NOMO-1 (cell line): ENCODE data around the gene GALNT9.

Experiments used
- DNase-seq, 2 experiments: peaks; one replicate each; lab custom pipeline; 2025; ENCODE audit not compliant: unreplicated experiment in 2 of 2; lab: John Stamatoyannopoulos, UW

The GALNT9 gene

DNA sequence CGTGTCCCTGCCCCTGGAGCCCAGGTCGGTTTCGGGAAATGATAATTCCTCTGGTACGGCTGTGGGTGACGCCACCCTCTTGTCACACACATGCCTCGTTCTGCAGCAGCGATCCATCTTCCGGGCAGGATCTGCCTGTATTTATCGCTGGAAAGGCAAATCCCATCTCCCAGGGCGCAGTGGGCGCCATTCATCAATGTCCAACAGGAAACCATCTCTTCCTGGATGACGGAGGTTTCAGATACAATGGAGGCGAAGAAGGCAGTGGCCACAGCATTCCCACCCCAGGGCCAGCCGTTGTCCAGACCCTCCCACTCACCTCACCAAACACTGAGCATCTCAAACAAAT is 110.9 kb downstream of the GALNT9 start:
- DNase-seq, result no peak

DNA sequence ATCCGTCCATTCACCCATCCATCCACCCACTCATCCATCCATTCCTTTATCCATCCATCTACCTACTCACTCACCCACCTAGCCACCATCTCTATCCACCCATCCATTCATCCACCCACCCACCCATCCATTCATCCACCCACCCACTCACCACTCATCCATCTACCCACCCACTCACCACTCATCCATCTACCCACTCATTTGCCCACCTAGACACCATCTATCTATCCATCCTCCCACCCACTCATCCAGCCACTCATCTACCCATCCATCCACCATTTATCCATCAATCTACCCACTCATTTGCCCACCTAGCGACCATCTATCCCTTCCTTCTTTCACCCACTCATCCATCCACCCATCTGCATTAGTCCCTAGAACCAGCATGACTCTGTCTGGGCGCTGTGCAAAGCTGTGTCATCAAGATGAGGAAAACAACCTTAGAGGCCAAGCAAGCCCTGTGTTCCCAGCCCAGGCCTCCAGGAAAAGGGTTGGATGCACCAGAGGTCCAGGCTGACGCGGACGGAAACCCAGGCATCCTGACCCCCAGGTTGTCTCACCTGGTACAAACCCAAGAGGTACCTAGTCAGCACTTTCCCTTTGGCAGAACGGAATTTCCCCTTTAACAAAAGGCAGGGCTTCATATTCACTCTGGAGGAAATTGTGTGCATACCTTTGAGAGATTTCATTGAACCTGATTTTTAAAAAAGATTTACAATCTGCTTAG is 111.4 kb downstream of the GALNT9 start:
- no peak for DNase-seq

DNA sequence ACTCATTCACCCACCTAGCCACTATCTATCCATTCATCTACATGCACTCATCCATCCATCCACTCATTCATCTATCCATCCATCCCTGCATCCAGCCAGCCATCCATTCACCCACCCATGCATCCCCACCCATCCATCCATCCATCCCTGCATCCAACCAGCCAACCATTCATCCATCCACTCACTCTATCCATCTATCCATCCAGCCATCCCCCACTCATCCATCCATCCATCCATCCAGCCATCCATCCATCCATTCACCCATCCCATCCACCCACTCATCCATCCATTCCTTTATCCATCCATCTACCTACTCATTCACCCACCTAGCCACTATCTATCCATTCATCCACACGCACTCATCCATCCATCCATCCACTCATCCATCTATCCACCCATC is 112.0 kb downstream of the GALNT9 start:
- no peak for DNase-seq

DNA sequence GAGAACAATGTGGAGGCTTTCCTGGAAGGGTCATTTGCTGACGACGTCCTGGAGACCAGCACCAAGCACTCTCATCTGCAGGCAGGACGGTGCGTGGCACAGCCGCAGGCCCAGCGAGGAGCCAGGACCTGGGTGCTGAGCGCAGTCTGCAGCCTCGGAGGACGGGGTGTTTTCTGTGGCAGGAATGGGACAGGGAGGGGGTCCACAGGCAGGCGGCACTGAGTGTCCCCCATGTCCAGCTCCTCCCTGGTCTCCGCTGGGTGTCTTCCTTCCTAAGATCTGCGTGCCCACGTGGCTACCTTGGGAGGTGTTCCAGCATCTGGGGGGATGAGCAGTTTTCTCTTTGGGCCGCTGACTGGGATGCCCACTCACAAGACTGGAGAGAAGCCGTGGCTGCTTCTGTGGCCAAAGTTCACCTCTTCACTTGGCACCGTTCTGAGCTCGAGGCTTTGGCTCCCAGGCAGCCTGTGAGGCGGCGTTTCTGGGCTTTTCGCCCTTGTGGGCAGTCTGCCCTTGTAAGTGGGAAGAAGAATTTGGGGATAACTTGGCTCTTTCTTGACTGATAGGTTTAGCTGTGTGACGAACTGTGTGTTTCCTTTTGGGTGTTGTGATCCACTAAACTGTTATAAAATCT is 112.9 kb downstream of the GALNT9 start:
- DNase-seq, result no peak

DNA sequence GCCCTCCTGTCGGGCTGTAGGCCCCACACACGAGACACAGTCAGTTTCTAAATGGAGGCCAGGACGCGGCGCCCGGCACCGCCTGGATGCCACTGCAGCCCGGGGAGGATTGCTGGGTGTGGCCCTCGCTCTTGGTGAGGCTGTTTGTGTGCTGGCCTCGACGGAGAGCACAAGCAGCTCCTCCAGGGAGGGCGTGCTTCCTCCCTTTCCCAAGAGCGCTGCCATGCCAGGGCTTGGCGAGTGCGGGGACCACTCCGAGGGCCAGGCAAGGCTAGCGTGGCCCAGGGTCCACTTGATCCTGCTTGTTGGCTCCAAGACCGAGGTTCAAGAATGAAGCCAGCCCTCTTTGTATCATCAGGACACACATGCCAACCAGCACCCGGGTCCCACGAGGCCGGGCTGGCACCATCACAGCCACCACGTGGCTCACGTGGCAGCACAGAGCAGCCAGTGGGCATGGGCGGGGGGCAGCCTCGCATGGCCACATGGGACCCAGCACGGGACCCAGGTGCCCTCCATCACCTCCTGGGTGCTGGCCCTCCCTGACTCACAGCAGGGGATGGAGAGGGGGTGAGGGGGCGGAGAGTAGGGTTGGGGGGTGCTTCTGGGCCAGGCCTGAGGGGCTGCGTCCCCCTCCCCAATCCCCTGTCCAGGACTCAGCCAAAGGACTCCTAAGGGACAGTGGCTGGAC is 113.9 kb downstream of the GALNT9 start:
- DNase-seq, result no peak

DNA sequence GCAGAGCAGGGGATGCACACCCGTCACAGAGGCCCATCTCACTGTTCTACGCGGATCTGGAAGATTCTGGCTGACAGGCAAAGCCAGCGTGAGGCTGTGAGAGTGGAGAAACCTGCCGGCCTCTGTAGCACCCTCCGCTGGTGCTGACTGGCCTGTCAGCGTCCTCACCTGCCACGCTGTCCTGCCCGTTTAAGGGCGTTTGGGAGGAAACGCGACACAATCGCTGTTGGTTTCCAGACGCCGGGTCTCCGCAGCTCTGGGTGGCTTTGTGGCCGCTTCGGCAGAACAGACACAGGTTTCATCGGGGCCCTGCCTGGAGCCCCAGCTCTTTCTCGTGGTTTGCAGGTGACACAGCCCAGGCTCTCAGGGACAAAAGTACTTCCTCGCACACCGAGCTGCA is 114.5 kb downstream of the GALNT9 start:
- DNase-seq, result no peak

DNA sequence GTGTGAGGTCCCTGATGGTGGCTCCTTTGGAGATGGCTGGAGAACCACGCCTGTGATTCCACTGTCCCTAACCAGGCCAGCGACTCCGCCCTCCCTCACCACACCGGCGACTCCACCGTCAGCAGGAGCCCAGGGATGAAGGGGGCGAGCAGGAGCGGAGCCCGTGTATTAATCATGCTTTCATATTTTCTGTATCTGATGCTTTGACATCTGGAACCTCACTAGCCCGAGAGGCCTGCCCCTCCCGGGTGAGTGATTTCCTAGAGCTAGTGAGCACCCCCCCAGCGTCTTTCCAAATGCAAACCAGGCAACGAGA is 115.3 kb downstream of the GALNT9 start:
- no peak for DNase-seq

DNA sequence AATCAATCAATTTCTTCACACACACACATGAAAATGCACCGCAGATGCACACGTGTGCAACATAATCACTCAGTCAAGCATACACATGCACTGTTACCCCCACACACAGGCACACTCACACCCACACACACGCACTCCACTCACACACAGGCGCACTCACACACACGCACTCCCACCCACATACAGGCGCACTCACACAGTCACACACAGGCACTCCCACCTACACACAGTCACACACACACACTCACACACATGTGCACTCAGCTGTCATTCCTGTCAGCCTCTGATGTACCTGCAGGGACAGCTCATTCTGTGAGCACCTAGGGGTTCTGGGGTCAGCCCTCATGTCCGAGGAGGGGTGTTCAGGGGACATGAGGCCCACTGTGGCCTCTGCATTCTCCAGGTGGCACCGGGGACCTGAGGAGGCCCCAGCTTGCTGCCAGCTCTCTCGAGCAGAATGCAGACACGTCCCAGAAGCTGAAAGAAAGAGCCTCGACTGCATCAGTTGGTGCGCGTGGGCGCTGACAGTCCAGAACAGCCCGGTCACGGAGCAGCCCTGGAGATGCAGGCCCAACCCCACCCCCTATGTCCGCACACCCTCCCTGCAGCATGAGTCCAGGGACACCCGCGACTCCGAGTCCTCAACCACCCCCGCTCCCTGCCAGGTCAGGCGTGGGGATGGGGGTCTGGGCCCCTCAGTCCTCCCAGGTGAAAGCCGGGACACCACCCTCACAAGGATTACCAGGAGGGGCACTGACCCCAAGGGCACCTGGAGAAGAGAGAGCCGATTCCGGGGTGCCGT is 115.8 kb downstream of the GALNT9 start:
- no peak for DNase-seq

DNA sequence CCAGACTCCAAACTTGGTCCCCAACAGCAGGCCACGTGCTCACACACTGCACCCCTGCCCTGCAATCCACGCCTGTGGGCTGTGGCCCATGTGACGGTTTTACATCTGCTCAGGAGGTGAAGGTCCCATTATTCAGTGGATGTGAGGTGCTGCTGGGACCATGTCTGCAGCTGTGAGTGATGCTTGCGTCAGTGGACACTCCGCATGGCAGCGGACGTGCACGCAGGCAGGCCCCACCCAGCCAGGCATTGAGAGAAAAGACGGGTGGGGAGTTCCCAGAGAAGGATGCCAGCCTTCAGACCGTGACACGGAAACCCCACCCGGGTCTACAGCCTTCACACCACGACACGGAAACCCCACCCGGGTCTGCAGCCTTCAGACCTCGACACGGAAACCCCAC is 117.6 kb downstream of the GALNT9 start:
- no peak for DNase-seq

DNA sequence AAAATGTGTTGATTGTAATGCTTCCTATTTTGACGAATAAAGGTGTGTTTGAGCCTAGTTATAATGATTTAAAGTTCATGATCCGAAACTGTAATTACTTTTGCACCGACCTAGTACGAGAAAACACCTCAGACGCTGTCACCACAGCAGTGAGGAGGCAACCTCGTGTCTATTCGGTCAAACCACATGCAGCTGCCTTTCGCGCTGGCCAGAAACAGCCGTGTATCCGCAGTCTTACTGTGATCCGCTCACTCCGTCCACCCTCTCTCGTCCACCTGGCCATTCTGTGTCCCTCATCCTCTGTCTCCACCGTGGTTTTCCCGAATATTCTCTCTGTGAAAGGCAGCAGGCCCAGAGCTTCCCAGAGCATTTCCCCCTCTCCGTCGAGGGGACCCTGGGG is 118.1 kb downstream of the GALNT9 start:
- DNase-seq, result no peak

DNA sequence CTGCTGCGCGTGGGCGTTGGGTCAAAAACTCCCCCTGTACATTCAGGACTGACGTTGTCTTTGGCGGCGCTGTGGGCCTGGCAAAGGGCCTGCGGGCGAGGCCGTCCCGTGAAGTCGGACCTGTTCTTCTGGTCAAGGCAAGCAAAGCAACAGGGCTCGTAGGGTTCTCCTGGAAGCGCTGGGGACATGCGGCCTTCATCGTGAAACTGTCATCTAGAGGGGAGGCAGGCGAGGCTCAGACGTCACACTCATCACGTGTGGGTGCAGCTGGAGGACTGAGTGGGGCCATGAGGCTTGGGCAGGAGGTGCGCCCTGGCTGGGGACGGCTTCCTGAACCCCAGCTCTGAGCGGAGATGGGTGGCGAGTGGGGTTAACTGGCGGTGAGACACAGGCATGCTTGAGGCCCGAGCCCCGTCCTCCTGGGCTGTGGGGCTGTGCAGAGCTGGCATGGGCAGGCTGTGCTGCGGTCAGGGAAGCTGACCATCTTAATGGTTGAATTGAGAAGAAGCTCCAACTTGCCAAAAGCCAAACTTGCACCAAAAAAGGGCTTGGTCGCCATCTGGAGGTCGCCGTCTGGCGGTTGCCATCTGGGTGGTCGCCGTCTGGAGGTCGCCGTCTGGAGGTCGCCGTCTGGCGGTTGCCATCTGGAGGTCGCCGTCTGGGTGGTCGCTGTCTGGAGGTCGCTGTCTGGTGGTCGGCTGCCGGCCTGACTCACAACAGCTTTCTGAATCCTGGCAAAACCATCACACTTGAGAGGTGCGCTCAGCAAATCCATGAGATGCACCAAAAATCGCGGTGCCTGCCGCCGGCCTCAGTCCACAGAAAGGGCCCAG is 119.0 kb downstream of the GALNT9 start:
- DNase-seq, result no peak

DNA sequence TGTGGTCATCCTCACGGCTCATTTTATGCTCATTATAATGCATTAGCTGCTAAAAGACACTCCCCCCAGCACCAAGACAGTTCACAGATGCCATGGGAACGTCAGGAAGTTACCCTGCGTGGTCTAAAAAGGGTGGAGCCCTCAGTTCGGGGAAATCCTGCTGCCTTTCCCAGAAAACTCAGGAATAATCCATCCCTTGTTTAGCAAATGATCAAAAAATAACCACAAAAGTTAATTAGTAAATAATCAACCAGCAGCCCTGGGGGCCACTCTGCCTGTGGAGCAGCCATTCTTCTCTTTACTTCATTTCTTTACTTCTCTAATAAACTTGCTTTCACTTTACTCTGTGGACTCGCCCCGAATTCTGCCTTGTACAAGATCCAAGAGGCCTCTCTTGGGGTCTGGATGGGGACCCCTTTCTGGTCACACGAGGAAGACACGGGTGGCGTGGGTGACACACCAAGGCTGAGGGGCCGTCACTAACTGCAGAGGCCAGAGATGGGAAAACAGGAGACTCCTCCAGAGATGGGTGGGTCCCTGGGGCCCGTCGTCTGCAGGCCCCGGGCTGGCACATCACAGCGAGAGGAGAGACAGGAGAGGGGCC is 119.7 kb downstream of the GALNT9 start:
- no peak for DNase-seq

DNA sequence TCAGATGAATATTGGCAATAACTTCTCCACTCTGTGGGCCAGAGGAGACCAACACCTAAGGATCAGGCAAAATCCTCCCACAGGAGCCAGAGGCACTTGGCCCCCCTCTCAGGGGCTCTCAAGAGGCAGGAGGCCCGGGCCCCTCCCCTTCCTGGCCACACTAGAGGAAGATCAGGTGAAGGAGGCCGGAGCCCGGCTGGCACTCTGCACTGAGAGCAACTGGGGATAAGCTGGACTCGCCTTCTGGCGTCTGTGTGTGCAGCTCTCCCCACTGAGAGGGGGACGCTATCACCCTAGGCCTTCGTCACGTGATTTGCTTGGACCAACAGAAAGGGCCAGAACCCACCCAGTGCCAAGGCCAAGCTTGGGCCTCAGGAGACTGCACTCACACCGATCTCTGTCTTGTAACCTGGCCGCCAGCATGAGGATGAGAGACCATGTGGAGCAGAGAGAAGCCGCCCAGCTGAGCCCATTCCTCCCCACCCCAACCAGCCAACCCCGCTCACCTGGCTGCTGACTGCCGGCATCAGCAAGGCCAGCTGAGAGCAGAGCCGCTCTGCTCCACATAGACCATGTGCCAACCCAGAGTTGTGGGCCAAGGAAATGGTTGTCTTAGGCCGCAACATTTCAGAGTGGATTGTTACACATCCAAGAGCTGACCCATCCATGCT is 121.1 kb downstream of the GALNT9 start:
- DNase-seq, result no peak

DNA sequence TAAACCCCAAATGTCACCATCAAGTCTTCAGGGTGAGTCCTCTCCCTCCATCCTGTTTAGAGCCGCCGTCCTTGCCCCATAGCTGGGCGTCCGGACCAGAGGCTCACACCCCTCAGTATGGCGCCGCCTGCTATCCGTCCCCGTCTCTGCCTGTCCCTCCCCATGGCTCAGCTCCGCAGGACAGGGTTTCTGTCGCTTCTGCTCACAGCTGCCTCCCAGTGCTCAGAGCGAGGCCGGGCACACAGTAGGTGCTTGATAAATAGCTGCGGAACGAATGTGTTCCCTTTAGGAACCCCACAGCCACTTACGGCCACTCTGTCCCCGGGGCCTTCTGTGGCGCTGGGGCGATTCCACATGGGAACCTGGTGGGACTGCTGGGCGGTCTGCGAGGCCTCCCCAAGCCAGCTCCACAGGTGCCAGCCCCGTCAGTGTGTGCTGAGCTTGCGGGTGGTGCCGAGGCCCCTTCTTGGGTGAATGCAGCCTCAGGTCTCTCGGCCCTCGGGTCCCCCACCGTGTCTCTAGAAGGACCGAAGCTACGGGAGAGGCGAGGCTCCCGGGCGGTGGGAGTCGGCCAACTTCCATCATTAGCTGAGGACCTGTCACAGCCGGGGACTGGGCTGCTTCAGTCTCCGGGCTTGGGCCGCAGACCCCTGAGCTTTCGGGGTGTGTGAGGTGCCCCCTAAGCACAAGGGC is 122.2 kb downstream of the GALNT9 start:
- DNase-seq, result no peak

DNA sequence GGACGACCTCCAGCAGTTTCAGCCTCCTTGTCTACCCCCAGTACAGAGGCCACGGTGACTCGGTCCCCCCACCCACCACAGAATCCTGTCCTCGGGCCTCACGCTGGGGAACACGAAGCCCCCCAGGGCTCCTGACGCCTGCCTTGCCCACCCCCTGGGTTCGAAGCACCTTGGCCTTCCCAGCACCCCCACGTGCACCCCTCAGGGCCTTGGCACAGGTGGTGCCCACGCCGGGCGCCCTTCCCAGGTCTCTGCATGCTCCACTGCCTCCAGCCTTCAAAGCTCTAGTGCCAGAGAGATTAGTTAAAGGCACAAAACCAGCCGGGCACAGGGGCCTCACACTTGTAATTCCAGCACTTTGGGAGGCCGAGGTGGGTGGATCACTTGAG is 123.3 kb downstream of the GALNT9 start:
- DNase-seq, result no peak

DNA sequence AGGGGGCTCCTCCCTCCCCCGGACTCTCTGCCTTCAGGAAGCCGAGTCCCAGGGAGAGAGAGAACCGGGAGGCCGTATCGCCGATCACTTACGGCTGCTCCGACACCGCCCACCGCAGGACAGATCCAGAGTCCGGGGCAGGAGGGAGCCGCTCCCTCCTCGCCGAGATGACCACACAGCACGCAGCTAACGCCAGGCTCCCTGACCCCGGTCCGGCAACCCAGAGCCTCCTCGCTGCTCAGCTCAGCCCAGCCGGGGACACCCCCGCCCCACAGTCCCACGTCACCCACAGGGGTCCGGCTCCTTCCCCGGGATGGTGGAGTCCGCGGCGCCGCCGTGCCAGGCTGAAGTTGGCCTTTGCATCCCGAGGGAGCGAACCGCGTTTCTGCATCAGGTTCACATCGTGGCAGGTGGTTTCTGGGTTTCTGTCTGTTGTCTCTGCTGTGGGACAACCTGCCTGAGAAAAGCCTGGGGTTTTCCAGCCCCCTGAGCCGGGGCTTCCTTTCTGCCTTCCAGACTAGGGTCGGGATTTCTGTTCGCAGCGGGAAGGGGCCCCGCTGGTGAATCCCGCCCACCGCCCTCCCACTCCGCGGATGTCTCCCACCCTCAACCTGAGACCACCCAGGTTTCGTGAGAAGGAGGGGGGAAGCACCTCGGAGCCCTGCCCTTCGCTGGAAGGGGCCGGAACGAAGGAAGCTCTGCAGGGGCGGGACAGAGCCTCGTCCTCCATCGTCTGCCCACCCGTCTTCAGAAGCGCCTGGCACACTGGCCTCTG is 123.9 kb downstream of the GALNT9 start:
- no peak for DNase-seq

DNA sequence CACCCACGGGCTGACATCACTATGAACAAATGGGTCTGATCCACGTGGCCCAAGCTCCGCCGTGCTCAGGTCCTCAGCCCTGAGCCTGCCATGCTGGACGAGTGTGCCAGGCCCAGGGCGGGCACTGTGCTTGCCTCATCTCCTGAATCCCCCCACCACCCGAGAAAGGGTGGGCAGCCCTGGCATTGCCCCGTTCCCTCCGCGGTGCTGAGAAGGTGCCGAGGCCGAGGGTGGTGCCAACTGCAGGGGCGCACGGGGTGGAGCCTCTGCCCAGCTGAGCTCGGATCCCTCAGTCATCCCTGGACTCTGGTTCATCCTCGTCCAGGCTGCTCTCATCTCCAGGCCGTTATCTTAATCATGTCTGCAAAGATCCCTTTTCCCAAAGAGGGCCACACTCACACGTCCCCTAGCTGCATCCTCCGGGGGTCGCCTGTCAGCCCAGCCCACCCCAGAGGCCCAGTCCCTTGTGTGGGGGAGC is 124.6 kb downstream of the GALNT9 start:
- DNase-seq, result no peak

DNA sequence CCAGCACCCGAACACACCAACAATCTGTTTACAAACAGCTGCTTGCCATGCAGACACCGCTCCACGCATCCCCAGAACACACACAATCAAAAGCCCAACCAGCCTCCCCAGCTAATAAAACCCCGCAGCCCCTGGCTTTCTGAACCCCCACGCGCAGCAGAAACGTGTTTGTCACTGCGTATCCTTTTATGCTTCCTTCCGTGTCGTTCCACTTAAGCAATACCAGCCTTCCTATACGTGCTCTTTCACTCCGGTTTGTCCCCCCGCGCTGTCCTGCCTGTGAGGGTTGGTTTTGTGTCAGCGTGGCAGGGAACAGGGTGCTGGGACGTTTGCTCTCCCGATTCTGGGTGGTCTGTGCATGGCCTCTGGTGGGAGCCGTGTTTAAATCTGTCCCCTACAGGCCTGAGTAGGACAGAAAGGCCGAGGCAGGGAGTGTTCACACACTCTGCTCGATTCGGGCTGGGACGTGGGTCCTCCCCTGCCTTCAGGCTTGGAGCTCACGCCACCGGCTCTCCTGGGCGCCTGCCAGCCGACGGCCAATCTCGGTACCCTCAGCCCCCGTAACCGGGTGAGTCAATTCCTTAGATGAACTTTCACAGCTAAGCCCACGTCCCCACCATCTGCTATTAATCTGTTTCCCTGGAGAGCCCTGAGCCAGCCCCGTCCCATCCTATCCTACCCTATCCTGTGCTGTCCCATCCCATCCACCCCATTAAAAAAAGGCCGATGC is 125.2 kb downstream of the GALNT9 start:
- no peak for DNase-seq
